Measurements from ENCODE around the gene TUBB8B.
"Not testable (repeated sequence)": the region's sequence is repeated elsewhere in the genome, so short reads cannot be mapped to it uniquely, and the experiment has no call there.

Gene TUBB8B

GRCh38 chr18:49176-49665, at the start of gene TUBB8B:
TSS of gene TUBB8B (minus strand) at chr18:49615. CDS start at chr18:49557, 58 bp downstream.
- not testable (repeated sequence) for DNase-seq (ENCODE audit: low read depth)

GRCh38 chr18:97252-97914, 48.0 kb upstream of the TUBB8B start:
- not testable (repeated sequence) for DNase-seq (ENCODE audit: low read depth)

GRCh38 chr18:96767-97131, 47.3 kb upstream of the TUBB8B start:
- not testable (repeated sequence) for DNase-seq (ENCODE audit: low read depth)

- DNase-seq (ENCODE audit: low read depth): not testable (repeated sequence)
These were observed 46.8 kb upstream of the TUBB8B start for GRCh38 chr18:96101-96766.

- DNase-seq (ENCODE audit: low read depth): not testable (repeated sequence)
These were observed 46.2 kb upstream of the TUBB8B start for GRCh38 chr18:95580-95979.

GRCh38 chr18:93897-94408, 44.5 kb upstream of the TUBB8B start:
- not testable (repeated sequence) for DNase-seq (ENCODE audit: low read depth)

DNA sequence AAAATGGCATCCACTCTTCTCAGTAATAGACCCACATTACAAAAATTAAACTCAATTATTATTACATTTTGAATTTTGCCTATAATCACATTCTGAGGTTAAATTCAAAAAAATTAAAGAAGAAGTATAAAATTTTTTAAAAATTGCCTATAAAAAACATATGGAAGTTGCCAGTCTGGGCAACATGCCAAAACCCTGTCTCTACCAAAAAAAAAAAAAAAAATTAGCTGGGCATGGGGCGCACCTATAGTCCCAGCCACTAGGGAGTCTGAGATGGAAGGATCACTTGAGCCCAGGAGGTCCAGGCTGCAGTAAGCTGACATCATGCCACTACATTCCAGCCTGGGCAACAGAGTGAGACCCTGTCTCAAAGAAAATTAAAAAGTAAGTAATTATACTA, 42.1 kb upstream of the TUBB8B start:
- not testable (repeated sequence) for DNase-seq (ENCODE audit: low read depth)

DNA sequence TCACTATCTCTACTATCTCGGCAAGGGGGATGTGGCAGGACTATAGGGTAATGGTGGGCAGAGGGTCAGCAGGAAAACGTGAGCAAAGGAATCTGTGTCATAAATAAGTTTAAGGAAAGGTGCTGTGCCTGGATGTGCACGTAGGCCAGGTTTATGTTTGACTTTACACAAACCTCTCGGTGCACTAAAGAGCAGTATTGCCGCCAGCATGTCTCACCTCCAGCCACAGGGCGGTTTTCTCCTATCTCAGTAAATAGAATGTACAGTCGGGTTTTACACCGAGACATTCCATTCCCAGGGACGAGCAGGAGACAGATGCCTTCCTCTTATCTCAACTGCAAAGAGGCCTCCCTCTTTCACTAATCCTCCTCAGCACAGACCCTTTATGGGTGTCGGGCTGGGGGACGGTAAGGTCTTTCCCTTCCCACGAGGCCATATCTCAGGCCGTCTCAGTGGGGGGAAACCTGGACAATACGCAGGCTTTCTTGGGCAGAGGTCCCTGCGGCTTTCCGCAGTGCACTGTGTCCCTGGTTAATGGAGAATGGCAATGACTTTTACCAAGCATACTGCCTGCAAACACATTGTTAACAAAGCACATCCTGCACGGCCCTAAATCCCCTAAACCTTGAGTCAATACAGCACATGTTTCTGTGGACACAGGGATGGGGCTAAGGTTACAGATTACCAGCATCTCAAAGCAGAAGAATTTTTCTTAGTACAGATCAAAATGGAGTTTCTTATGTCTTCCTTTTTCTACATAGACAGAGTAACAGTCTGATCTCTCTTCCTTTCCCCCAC, 41.2 kb upstream of the TUBB8B start:
- not testable (repeated sequence) for DNase-seq (ENCODE audit: low read depth)

DNA sequence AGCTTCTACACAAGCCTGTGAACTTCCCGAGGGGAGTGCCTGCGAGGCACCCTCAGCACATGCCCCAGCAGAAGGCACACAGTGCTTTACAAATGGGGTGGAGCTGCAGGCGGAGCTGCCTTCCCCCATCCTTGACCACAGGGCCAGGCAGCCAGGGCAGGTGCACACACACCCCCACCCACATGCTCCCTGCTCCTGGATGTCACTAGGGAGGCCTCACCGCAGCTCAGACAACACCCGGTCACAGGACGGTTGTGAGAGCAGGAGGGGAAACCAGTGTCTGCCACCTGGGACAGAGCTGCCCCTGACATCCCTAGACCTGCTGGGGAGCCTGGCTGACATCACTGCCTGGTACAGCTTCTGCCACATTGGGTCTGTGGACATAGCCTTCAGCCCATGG, 39.7 kb upstream of the TUBB8B start:
- DNase-seq (ENCODE audit: low read depth): not testable (repeated sequence)

GRCh38 chr18:84801-85200, 35.4 kb upstream of the TUBB8B start:
- DNase-seq (ENCODE audit: low read depth): not testable (repeated sequence)

DNA sequence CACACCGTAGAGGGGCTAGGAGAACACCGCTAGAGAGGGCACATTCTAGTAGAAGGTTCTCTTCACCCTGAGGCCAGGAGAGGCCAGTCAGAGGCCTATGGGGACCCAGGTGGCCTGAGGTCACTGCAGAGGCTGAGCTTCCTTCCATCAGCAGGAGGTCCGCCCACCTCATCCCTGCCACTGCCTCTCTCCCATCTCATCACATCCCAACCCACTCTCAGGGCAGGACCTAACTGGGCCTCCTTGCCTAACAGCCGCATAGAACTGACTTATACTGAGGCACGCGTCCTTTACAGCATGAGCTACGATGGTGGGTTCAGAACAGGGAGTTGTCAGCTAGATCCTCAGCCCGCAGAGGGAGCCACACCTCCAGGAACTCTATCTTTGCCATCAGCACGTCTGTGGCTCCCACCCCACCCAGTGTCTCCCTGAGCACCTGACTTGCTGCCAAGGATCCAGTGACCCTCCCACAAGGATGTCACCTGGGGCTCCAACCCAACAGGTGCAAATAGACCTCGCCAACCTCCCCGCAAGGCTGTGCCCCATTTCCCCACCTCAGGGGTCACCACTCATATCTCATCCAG, 33.3 kb upstream of the TUBB8B start:
- not testable (repeated sequence) for DNase-seq (ENCODE audit: low read depth)

DNA sequence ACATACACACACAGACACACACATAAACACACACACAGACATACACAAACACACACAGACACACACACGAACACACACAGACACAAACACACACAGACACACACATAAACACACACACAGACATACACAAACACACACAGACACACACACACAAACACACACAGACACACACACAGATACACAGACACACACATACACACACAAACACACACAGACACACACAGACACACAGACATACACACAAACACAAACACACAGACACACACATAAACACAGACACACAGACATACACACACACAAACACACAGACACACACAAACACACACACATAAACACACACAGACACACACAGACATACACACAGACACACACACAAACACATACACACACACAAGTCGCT, 31.5 kb upstream of the TUBB8B start:
- DNase-seq (ENCODE audit: low read depth): not testable (repeated sequence)

DNA sequence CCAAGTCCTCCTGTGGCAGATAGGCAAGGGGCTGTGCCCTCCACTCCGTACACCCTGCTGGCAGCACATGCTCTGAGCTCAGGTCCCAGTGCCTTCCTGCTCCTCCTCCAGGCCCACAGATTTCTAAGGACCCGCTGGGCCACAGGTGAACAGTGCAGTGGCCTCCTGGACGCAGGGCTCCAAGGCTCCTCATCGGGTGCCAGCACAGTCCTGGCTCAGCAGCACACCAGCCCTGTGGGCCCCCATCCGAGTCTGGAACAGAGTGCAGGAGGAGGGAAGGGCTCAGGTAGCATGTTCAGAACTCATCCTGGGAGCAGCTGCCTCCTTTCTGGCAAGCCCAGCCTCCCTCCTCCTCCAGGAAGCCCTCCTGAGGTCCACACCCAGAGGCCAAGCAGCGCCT, 30.8 kb upstream of the TUBB8B start:
- DNase-seq (ENCODE audit: low read depth): not testable (repeated sequence)

GRCh38 chr18:75525-76160, 26.2 kb upstream of the TUBB8B start:
- DNase-seq (ENCODE audit: low read depth): not testable (repeated sequence)

DNA sequence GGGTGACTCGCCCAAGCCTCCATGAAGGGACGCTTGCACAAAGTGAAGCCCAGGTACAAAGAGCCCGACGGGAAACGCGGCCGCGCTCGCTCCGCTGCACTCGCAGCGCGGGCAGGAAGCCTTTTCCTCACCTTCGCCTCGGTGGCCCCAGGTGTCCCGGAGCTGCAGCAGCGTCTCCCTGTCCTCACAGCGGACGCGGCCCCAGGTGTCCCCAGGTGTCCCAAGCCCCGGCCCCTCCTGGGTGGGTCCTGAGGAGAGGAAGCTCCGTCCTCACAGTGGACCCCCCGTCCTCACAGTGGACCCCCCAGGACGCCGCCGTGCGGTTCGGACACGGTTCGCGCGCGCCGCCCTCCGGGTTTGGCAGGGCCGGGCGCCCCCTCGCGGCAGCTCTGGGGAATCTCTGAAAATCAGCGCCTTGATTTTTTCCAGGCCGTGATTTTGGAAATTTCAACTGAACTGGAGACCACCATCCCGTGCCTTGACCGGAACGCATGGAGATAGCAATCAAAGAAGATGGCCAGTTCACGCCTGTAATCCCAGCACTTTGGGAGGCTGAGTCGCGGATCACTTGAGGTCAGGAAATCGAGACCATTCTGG, 23.9 kb upstream of the TUBB8B start:
- not testable (repeated sequence) for DNase-seq (ENCODE audit: low read depth)

GRCh38 chr18:67701-68100, 18.3 kb upstream of the TUBB8B start:
- not testable (repeated sequence) for DNase-seq (ENCODE audit: low read depth)

GRCh38 chr18:64279-64678, 14.9 kb upstream of the TUBB8B start:
- not testable (repeated sequence) for DNase-seq (ENCODE audit: low read depth)

DNA sequence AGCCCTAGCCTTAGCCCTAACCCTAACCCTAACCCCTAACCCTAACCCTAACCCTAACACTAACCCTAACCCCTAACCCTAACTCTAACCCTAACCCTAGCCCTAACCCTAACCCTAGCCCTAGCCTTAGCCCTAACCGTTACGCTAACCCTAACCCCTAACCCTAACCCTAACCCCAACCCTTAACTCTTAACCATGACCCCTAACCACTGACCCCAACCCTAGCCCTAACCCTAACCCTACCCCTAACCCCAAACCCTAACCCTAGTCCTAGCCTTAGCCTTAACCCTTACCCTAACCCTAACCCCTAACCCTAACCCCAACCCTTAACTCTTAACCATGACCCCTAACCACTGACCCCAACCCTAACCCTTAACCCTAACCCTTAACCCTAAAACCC, 14.2 kb upstream of the TUBB8B start:
- DNase-seq (ENCODE audit: low read depth): not testable (repeated sequence)

- not testable (repeated sequence) for DNase-seq (ENCODE audit: low read depth)
These were observed 5.0 kb upstream of the TUBB8B start for GRCh38 chr18:54388-54787.

DNA sequence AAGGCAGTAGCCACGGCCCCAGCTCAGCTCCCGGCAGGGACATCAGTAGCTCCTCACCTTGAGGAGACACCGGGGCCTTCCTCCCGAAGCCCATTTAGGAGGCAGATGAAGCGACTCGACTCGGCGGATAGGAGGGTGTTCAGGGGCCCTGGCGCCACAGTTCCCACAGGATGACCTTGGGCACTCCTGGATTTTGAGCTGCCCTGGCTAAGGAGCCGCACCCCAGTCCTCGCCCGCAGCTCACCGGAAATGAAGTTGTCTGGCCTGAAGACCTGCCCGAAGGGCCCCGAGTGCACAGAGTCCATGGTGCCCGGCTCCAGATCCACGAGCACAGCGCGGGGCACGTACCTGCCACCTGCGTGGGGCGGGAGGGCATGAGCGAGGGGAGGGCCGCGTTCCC, 719 bp downstream of the TUBB8B start:
- not testable (repeated sequence) for DNase-seq (ENCODE audit: low read depth)

DNA sequence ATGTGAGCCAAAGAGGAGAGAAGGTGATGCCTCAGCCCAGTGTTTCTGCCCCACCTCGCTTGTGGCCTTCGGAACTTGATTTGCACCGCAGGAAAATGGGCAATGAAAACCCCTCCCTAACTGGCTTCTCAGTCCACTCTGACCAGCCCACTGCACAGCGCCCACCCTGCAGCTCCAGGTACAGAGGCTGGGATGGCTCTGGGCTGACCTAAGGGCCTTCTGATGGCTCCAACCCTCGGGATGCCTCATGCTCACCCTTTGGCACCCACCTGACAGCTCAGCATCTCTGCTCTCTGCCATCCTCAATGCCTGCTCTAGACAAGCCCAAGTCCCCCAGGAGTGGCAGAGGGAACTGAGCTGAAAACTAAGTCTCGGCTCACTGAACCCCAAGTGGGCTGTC, 36.2 kb downstream of the TUBB8B start:
- not testable (repeated sequence) for DNase-seq (ENCODE audit: low read depth)
